ENCODE data around the gene TSFM. TPM values are rescaled to one million over a fixed set of nuclear protein-coding genes. Genes with fewer than 3 reads are reported as not detected.
A peak's percentile ranks its signal among the peaks of the same experiment; 100 is the strongest.

TSFM gene
- polyA plus RNA-seq, 3 donors = 4.5 to 22.6 (median 21.8) TPM

DNA sequence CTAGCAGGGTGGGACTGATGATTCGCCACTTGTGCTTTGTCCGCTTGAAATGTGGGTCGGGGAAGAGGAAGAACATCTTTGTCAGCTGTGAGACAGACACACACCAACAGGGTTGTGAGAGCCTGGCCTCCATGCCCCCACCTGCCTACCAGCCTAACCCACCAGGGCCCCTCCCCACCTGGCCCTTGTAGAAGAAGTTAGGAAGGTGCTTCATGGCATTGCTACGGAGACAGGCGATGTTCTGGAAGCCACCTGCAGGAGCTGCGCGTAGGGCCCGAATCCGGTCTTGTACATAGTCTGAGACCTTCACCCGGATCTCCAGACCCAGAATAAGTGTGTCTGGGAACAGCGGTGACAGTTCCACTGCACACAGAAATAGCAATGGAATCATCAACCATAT is 13.0 kb upstream of the TSFM start:
- peaks cover 18 to 24% of the 10 kb centered on the region in 2 donors for H3K36me3 Mint-ChIP-seq
- H3K4me3 Mint-ChIP-seq = no peak overlapping the region
- peaks cover 0 to 14% (median 2%) of the 10 kb centered on the region in 7 donors for H3K9me3 Mint-ChIP-seq
- no peak for DNase-seq
- Histone ChIP-seq H3K4me1 (ENCODE audit: control insufficient read depth in 1 of 2, insufficient read depth in 2 of 2, low read length in 2 of 2) (peaks cover 45 to 55% of the 10 kb centered on the region in 2 donors), H3K79me2 (ENCODE audit: insufficient read depth, low read length) (no peaks in the 10 kb centered on the region), H3K27ac (ENCODE audit: low read depth in 1 of 2, low read length in 2 of 2) (no peak overlapping the region), H3K4me3 (replicated peaks in 1 of 3; ENCODE audit: low read depth in 2 of 3, low read length in 3 of 3) (no peak overlapping the region), H3K9ac (ENCODE audit: insufficient read depth, low read length, poor library complexity, severe bottlenecking) (no peak overlapping the region), H2AFZ (ENCODE audit: insufficient read depth, low read depth, low read length, poor library complexity, severe bottlenecking) (no peak overlapping the region), H3K9me3 (replicated peaks in 1 of 2; ENCODE audit: control insufficient read depth in 1 of 2, insufficient read depth in 1 of 2, low read length in 2 of 2) (peaks cover 0 to 13% of the 10 kb centered on the region in 2 donors), H3K4me2 (replicated peaks; ENCODE audit: extremely low read depth, low read length, poor library complexity, severe bottlenecking) (no peak overlapping the region), H3K36me3 (replicated peaks in 1 of 2; ENCODE audit: control insufficient read depth in 1 of 2, insufficient read depth in 2 of 2, low read length in 2 of 2) (peaks cover 0 to 6% of the 10 kb centered on the region in 2 donors), H4K20me1 (ENCODE audit: insufficient read depth, low read length) (no peaks in the 10 kb centered on the region), H3K27me3 (ENCODE audit: control insufficient read depth in 2 of 2, insufficient read depth in 2 of 2, low read length in 2 of 2) (peaks cover 25 to 36% of the 10 kb centered on the region in 2 donors)
- intact Hi-C loops (cut with micrococcal nuclease) = no loop called here
- peaks cover 33 to 38% (median 37%) of the 10 kb centered on the region in 3 donors for H3K27me3 Mint-ChIP-seq (ENCODE audit: low read depth in 3 of 3)
- TF ChIP-seq, protein P1, sequence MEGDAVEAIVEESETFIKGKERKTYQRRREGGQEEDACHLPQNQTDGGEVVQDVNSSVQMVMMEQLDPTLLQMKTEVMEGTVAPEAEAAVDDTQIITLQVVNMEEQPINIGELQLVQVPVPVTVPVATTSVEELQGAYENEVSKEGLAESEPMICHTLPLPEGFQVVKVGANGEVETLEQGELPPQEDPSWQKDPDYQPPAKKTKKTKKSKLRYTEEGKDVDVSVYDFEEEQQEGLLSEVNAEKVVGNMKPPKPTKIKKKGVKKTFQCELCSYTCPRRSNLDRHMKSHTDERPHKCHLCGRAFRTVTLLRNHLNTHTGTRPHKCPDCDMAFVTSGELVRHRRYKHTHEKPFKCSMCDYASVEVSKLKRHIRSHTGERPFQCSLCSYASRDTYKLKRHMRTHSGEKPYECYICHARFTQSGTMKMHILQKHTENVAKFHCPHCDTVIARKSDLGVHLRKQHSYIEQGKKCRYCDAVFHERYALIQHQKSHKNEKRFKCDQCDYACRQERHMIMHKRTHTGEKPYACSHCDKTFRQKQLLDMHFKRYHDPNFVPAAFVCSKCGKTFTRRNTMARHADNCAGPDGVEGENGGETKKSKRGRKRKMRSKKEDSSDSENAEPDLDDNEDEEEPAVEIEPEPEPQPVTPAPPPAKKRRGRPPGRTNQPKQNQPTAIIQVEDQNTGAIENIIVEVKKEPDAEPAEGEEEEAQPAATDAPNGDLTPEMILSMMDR (IDR thresholded peaks at IDR 0.05) = no peak
- 92% methylated on average over 7 of the region's 11 CpGs for WGBS (ENCODE audit: insufficient coverage)
- peaks cover 48% of the 10 kb centered on the region for H3K4me1 Mint-ChIP-seq
- H3K27ac Mint-ChIP-seq = no peak overlapping the region

DNA sequence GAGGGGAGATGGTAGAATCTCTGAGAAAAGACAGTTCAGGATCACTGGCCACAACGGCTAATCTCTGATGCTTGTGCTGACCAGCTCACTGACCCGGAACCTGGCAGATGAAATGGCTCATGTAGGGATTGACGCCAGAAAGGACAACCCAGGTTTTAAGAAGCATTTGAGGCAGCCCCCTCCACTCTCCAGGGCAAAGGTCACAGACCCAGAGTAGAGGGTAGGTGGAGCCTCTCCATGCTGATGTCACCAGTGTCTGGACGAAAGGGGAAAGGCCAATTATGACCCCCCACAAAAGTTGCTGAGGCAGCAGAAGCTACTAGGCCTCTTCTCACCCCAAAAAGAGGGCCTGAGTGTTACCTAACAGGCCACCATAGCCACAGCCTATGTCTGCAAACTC is 11.9 kb upstream of the TSFM start:
- Mint-ChIP-seq H3K4me1 (peaks cover 44% of the 10 kb centered on the region), H3K27ac (peak overlapping the region in 6 of 7 donors; percentile 53 to 98 (median 78)), H3K9me3 (peaks cover 0 to 12% (median 0%) of the 10 kb centered on the region in 7 donors), H3K36me3 (peaks cover 19 to 25% of the 10 kb centered on the region in 2 donors), H3K4me3 (no peak overlapping the region), H3K27me3 (ENCODE audit: low read depth in 3 of 3) (peaks cover 22 to 26% (median 25%) of the 10 kb centered on the region in 3 donors)
- peaks cover 18 to 25% of the 10 kb centered on the region in 2 donors for H3K27me3 ChIP-seq (ENCODE audit: control insufficient read depth in 2 of 2, insufficient read depth in 2 of 2, low read length in 2 of 2)
- 92% methylated on average over 2 of the region's 4 CpGs for WGBS (ENCODE audit: insufficient coverage)
- peaks cover 0 to 6% of the 10 kb centered on the region in 2 donors for H3K36me3 ChIP-seq (replicated peaks in 1 of 2; ENCODE audit: control insufficient read depth in 1 of 2, insufficient read depth in 2 of 2, low read length in 2 of 2)
- intact Hi-C loops (cut with micrococcal nuclease) = loop anchor here in 1 of 2 donors (5.0 kb wide), 1 partner anchor 77 kb away; the partner anchor contains the start of gene CTDSP2
- H3K9ac ChIP-seq (ENCODE audit: insufficient read depth, low read length, poor library complexity, severe bottlenecking) = no peak overlapping the region
- TF ChIP-seq, protein P1 (IDR thresholded peaks at IDR 0.05) = no peak
- no peaks in the 10 kb centered on the region for H4K20me1 ChIP-seq (ENCODE audit: insufficient read depth, low read length)
- no peaks in the 10 kb centered on the region for H3K79me2 ChIP-seq (ENCODE audit: insufficient read depth, low read length)
- peaks cover 0 to 13% of the 10 kb centered on the region in 2 donors for H3K9me3 ChIP-seq (replicated peaks in 1 of 2; ENCODE audit: control insufficient read depth in 1 of 2, insufficient read depth in 1 of 2, low read length in 2 of 2)
- peak overlapping the region in 1 of 3 experiments; percentile 98 for H3K4me3 ChIP-seq (replicated peaks in 1 of 3; ENCODE audit: low read depth in 2 of 3, low read length in 3 of 3)
- peak overlapping the region in 1 of 2 donors; percentile 63 for H3K27ac ChIP-seq (ENCODE audit: low read depth in 1 of 2, low read length in 2 of 2)
- peaks cover 44 to 51% of the 10 kb centered on the region in 2 donors for H3K4me1 ChIP-seq (ENCODE audit: control insufficient read depth in 1 of 2, insufficient read depth in 2 of 2, low read length in 2 of 2)
- no peak overlapping the region for H2AFZ ChIP-seq (ENCODE audit: insufficient read depth, low read depth, low read length, poor library complexity, severe bottlenecking)
- peak in 1 of 3 donors; percentile 31 for DNase-seq
- no peak overlapping the region for H3K4me2 ChIP-seq (replicated peaks; ENCODE audit: extremely low read depth, low read length, poor library complexity, severe bottlenecking)

Data from CD14-positive monocyte (primary cell).